Sigmoid colon (tissue), 7 donors: ENCODE data around the gene GRIK1. TPM values are rescaled to one million over a fixed set of nuclear protein-coding genes. Genes with fewer than 3 reads are reported as not detected.

ENCODE experiments used
- DNase-seq: peaks from one replicate; pipeline ENCODE4 v3.0.0-alpha.2; 2019
- H3K27ac ChIP-seq, 4 donors: fragments of 200-600 bp; sonication (generic); one replicate each; pipeline ENCODE4 v1.5.1; 2016 to 2019; ENCODE audit warnings: mild to moderate bottlenecking in 1 of 4
- H3K27me3 ChIP-seq, 3 donors: fragments of 200-600 bp; sonication (generic); one replicate each; pipeline ENCODE4 v1.5.1; 2019; ENCODE audit warnings: mild to moderate bottlenecking in 1 of 3
- H3K36me3 ChIP-seq, 4 donors: fragments of 200-600 bp; sonication (generic); one replicate each; pipeline ENCODE4 v1.5.1; 2016 to 2019
- H3K4me1 ChIP-seq, 4 donors: fragments of 200-600 bp; sonication (generic); one replicate each; pipeline ENCODE4 v1.5.1; 2017 to 2019
- H3K4me3 ChIP-seq, 4 donors: fragments of 200-600 bp; sonication (generic); one replicate each; pipeline ENCODE4 v1.5.1; 2017 to 2019; ENCODE audit warnings: mild to moderate bottlenecking in 2 of 4, moderate library complexity in 1 of 4
- H3K9me3 ChIP-seq, 4 donors: fragments of 200-600 bp in 3 of 4; sonication (generic) in 3 of 4; one replicate each; pipeline versions ENCODE4 v1.5.1 to v1.6.1; 2013 to 2019
- EP300 ChIP-seq, 4 donors: sonication (generic); formaldehyde crosslinking; IDR thresholded peaks; one replicate each; pipeline ENCODE4 v1.6.1; 2017; ENCODE audit warnings: antibody characterized with exemption in 4 of 4
- POLR2A ChIP-seq, 2 donors: fragments of 450-650 bp; IDR thresholded peaks; one replicate each; pipeline ENCODE4 v1.6.1; 2016; ENCODE audit warnings: antibody characterized with exemption in 2 of 2, mild to moderate bottlenecking in 2 of 2, moderate library complexity in 2 of 2
- POLR2AphosphoS5 ChIP-seq, 4 donors: sonication (generic); formaldehyde crosslinking; IDR thresholded peaks; one replicate each; pipeline ENCODE4 v1.6.1; 2017; ENCODE audit warnings: antibody characterized with exemption in 4 of 4
- WGBS, 2 donors: extraction: QIAGEN DNeasy Blood & Tissue Kit; methylation state at CpG; one replicate each; pipeline ENCODE4 v1.1.7; 2013; 5-methylcytosine and 5-hydroxymethylcytosine counted together
- intact Hi-C: fragments of 100-400 bp; cut with DNase I; formaldehyde crosslinking; loops from one replicate; pipeline ENCODE4 v1.15.1; 2023
- polyA plus RNA-seq, 3 donors: library from polyadenylated mRNA; stranded (reverse); fragments of 200-250 nt; gene quantifications; one replicate each; pipeline ENCODE4 v1.2.3, GENCODE V29; 2013
- total RNA-seq, 4 donors: library from RNA; depleted of rRNA; stranded (reverse); fragments of >200 nt; gene quantifications; one replicate each; pipeline ENCODE4 v1.1.0, GENCODE V29; 2016
- TF ChIP-seq, protein P1 (sequence below), 4 experiments: fragments of 450-650 bp in 3 of 4; fragments of 200-600 bp in 1 of 4; IDR thresholded peaks; one replicate each; pipeline ENCODE4 v1.5.1; 2016 to 2019; ENCODE audit warnings: antibody characterized with exemption in 4 of 4, mild to moderate bottlenecking in 3 of 4, moderate library complexity in 2 of 4
- donor health status: healthy with polysubstance abuse.
- donor health status: Bipolar disorder and iron deficiency.
- donor health status: healthy.

The GRIK1 gene
- total and polyA plus RNA-seq, 7 donors, result under 0.01 to 0.49 (median 0.13) TPM; not detected in 4

DNA sequence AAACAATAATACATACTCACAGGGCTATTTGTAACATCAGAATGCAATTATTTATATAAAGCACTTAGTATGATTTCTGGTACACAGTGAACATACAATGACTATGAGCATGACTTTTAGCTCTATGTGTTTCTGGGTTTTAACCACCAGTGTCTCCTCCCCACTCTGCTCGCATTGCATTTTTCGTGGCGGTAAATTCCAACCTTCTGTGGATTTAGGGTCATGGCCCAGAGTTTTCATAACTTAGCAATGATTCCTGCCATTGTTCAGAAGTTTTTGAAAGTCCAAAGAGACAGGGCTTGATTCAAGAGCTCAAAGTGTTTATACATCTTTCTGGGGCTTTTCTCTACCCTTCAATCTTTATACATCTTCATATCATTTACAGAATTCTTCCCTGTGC, 449.8 kb downstream of the GRIK1 start:
- Histone ChIP-seq H3K36me3 (no peaks in the 10 kb centered on the region), H3K4me3 (no peak overlapping the region), H3K27ac (no peak overlapping the region), H3K27me3 (no peaks in the 10 kb centered on the region), H3K9me3 (no peaks in the 10 kb centered on the region), H3K4me1 (no peaks in the 10 kb centered on the region)
- DNase-seq, result no peak
- TF ChIP-seq POLR2A (IDR thresholded peaks at IDR 0.05) (no peak), POLR2AphosphoS5 (IDR thresholded peaks at IDR 0.05) (no peak), EP300 (IDR thresholded peaks at IDR 0.05) (no peak)
- TF ChIP-seq, protein P1, sequence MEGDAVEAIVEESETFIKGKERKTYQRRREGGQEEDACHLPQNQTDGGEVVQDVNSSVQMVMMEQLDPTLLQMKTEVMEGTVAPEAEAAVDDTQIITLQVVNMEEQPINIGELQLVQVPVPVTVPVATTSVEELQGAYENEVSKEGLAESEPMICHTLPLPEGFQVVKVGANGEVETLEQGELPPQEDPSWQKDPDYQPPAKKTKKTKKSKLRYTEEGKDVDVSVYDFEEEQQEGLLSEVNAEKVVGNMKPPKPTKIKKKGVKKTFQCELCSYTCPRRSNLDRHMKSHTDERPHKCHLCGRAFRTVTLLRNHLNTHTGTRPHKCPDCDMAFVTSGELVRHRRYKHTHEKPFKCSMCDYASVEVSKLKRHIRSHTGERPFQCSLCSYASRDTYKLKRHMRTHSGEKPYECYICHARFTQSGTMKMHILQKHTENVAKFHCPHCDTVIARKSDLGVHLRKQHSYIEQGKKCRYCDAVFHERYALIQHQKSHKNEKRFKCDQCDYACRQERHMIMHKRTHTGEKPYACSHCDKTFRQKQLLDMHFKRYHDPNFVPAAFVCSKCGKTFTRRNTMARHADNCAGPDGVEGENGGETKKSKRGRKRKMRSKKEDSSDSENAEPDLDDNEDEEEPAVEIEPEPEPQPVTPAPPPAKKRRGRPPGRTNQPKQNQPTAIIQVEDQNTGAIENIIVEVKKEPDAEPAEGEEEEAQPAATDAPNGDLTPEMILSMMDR (IDR thresholded peaks at IDR 0.05), result no peak
- intact Hi-C loops, result no loop called here
- 94 to 96% methylated on average over 3 of the region's 3 CpGs for WGBS, 2 donors

- TF ChIP-seq POLR2A (IDR thresholded peaks at IDR 0.05) (no peak), EP300 (IDR thresholded peaks at IDR 0.05) (no peak), POLR2AphosphoS5 (IDR thresholded peaks at IDR 0.05) (no peak)
- TF ChIP-seq, protein P1 (IDR thresholded peaks at IDR 0.05), result no peak
- intact Hi-C loops, result no loop called here
- Histone ChIP-seq H3K4me3 (no peak overlapping the region), H3K27me3 (no peaks in the 10 kb centered on the region), H3K27ac (no peak overlapping the region), H3K36me3 (no peaks in the 10 kb centered on the region), H3K4me1 (no peaks in the 10 kb centered on the region), H3K9me3 (no peaks in the 10 kb centered on the region)
- no peak for DNase-seq
- 26 to 60% methylated on average over 4 of the region's 4 CpGs for WGBS, 2 donors
Observed at GRCh38 chr21:29487154-29487553, 452.6 kb downstream of the GRIK1 start.

Other genes with a start within 250 kb of the GRIK1 start
- gene CLDN17, start 226.8 kb upstream of the GRIK1 start, total RNA-seq, result not detected
- not detected for gene CLDN17, start 226.8 kb upstream of the GRIK1 start, polyA plus RNA-seq